ENCODE measurements around the gene IL36RN. TPM values are rescaled to one million over a fixed set of nuclear protein-coding genes. Genes with fewer than 3 reads are reported as not detected.

IL36RN gene
- total RNA-seq, 1 donor from 2014 or later = not detected

DNA sequence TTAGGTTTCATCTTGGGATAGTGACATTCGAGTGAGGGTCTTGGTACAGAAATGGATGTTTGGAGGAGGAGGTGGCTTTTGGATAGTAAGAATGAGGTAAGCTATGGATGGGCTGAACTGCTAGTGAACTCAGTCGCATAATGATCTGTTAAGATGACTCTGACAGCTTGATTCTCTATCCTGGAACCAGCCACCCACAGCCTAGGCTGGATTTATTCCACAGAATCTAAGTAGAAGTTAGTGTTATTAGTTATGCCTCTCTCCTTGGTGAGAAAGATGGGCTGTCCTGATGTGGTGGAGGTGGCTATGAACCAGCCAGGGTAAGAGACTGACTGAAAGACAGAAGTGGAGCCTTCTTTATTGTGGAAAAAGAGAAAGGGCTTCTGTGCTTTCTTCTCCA is 31.3 kb upstream of the IL36RN start:
- no peak for DNase-seq (ENCODE audit: low read depth)
- H3K4me3 ChIP-seq (ENCODE audit: low read depth, low read length) = no peak overlapping the region
- TF ChIP-seq, protein P1, sequence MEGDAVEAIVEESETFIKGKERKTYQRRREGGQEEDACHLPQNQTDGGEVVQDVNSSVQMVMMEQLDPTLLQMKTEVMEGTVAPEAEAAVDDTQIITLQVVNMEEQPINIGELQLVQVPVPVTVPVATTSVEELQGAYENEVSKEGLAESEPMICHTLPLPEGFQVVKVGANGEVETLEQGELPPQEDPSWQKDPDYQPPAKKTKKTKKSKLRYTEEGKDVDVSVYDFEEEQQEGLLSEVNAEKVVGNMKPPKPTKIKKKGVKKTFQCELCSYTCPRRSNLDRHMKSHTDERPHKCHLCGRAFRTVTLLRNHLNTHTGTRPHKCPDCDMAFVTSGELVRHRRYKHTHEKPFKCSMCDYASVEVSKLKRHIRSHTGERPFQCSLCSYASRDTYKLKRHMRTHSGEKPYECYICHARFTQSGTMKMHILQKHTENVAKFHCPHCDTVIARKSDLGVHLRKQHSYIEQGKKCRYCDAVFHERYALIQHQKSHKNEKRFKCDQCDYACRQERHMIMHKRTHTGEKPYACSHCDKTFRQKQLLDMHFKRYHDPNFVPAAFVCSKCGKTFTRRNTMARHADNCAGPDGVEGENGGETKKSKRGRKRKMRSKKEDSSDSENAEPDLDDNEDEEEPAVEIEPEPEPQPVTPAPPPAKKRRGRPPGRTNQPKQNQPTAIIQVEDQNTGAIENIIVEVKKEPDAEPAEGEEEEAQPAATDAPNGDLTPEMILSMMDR (conservative IDR thresholded peaks at IDR 0.05; ENCODE audit: low read depth, low read length) = no peak

DNA sequence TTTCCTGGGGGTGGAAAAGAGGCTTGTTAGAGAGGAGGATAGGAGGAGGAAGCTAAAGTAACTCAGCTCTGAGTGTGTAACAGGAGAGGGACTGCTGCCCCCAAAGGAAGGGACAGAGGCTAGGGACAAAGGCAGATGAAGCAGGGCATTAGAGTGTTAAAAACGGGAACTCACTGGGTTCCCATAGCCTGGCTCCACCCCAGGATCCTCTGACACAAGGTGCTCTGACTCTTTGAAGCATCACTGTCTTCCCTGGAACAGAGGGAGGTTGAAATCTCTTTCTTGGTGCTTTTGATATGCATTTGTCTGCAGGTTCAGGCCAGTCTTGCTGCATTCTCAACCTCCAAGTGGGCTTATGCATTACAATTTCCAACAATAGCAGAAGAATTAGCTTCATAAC is 30.9 kb upstream of the IL36RN start:
- no peak for DNase-seq (ENCODE audit: low read depth)
- TF ChIP-seq, protein P1 (conservative IDR thresholded peaks at IDR 0.05; ENCODE audit: low read depth, low read length) = no peak
- H3K4me3 ChIP-seq (ENCODE audit: low read depth, low read length) = no peak overlapping the region

DNA sequence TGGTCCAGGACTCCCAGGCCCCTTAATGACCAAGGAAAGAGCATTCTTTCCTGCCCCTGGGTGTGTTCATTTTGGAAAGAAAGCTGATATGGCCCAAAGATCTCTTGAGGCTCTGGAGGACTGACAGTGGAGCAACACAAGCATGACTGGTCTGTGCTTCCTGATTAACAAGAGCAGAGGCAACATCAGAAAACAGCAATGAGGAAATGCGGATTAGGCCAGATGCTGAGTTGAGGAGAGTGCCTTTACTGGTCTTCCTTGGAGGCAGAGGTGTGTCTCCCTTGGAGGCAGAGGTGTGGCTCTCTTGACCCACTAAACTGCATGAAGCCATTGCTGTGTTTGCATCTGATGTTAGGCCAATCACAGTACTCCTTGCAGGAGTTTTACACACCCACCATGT is 26.3 kb upstream of the IL36RN start:
- TF ChIP-seq, protein P1 (conservative IDR thresholded peaks at IDR 0.05; ENCODE audit: low read depth, low read length) = no peak
- H3K4me3 ChIP-seq (ENCODE audit: low read depth, low read length) = no peak overlapping the region

DNA sequence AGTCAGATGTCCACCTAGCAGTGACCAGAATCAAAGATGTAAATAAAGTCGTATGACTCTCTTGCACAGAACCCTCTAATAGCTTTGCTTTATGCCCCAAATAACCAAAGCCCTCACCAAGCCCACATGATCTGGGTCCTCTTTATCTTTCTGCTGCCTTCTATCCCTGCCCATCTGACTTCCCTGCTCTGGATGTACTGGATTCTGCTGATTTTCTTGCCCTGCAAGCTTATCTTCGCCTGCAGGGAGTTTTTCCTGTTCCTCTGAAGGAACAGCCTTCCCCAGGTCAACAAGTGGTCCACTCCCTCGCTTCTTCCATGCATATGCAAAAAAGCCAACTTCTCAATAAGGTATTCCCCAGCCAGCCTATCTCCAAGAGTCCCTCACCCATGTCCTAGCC is 25.0 kb upstream of the IL36RN start:
- TF ChIP-seq, protein P1 (conservative IDR thresholded peaks at IDR 0.05; ENCODE audit: low read depth, low read length) = no peak
- no peak for DNase-seq (ENCODE audit: low read depth)
- H3K4me3 ChIP-seq (ENCODE audit: low read depth, low read length) = no peak overlapping the region

More for the DNA sequence above, 26.3 kb upstream of the IL36RN start:
- no peak for DNase-seq (ENCODE audit: low read depth)

DNA sequence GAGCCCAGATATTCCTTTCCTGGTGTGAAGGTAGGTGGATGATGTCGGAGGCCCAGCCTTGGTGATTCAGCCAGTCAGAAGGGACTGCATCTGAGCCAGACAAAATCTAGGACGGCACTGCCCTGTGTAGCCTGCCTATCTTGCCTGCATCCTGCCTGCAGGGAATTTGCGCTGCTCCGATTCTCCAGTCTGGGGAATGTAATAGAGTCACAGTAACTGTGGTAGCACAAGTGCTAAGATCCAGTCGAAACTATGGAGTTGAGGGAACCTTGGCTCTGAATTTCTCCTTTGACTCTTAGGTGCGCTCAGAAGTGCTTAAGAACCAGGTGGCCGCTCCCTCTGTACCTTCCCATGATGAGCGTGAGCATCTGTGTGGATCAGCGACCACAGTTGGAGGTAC is 22.2 kb upstream of the IL36RN start:
- TF ChIP-seq, protein P1 (conservative IDR thresholded peaks at IDR 0.05; ENCODE audit: low read depth, low read length) = no peak
- no peak for DNase-seq (ENCODE audit: low read depth)
- H3K4me3 ChIP-seq (ENCODE audit: low read depth, low read length) = no peak overlapping the region

DNA sequence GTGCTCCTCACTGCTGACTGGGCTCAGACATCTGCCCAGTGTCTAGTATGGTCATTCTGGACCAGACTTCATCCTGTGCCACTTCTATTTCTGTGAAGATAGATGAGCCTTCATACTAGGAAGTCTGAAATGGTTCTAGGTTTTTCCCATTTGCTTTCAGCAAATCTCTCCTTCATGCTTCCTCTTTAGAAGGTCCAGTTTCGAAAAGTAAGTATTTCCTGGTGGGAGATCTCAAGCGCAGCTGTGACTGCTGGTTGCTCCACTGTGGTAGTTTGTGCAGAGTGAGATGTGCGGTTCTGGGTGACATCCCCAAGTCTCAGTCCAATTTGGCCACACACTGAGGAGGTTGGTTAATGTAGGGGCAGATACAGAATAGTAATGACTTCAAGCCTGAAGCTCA is 20.7 kb upstream of the IL36RN start:
- no peak for DNase-seq (ENCODE audit: low read depth)
- TF ChIP-seq, protein P1 (conservative IDR thresholded peaks at IDR 0.05; ENCODE audit: low read depth, low read length) = no peak
- H3K4me3 ChIP-seq (ENCODE audit: low read depth, low read length) = no peak overlapping the region

DNA sequence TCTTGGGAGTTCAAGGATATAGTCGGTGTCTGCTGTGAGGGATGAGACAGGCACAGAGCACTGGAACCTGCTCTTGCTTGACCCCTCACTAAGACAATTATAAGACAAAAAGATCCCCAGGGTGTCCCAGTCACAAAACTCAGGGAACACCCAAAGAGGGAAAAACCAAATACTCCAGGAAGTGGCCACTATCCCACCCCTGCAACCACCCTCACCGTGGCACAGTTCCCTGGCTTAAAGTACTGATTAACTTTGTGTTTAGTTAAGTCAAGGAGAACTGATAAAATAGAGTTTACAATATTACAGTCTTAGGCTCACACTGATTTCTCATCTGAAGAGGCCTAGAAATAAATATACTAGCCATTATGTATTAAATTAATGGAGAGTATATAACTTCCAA is 19.8 kb upstream of the IL36RN start:
- no peak overlapping the region for H3K4me3 ChIP-seq (ENCODE audit: low read depth, low read length)
- DNase-seq (ENCODE audit: low read depth) = no peak
- TF ChIP-seq, protein P1 (conservative IDR thresholded peaks at IDR 0.05; ENCODE audit: low read depth, low read length) = no peak
